ENCODE data around the gene SSTR5.

The SSTR5 gene

DNA sequence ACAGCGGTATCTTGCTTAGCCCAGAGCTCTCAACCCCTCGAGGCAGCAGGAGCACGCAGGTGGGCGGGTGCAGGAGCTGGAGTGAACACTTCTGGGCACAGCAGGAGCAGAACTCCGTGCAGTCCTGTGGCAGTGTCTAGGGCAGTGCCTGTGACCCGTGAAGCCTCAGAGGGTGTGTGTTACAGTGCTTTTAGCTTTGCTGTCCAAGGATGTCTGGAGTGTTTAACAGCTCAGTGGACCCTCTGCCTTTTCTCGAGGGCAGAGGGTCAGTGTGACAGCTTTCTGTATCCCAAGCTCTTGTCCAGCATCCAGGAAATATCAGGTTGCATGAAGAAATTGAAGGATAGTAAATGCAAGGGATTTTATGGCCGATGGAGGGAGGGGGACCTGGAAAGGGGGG, 16.4 kb upstream of the SSTR5 start:
- DNase-seq: no peak

DNA sequence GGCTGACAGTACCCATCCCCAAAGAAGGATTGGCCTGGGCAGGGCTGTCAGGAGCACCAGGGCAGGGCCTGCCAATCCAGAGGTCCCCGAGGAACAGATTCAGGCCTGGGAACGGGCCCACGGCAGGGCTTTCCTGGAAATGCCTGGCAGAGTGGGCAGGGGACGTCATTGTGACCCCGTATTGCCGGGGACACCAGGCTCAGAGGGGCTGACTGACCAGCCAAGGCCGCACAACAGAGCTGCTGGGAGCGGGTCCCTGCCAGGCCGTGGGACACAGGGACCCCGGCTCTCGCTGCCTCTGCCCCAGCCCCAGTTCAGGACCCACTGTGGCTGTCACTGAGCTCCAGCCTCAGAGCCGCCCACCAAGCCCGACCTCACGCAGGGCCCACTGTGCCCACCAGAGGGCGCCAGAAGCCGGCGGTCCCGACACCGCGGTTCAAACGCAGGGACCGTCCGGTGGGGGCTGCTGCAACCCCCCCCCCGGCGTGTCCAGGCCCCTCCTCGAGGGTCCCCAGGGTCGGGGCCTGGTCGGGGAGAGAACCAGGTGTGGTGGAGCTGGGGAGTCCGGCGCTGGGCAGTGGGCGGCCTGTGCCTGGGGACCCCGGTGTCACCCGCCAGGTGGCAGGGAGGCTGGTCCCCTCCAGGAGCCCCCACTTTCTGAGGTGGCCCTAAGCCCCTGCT, 15.2 kb upstream of the SSTR5 start:
- DNase-seq: peak; percentile 77

DNA sequence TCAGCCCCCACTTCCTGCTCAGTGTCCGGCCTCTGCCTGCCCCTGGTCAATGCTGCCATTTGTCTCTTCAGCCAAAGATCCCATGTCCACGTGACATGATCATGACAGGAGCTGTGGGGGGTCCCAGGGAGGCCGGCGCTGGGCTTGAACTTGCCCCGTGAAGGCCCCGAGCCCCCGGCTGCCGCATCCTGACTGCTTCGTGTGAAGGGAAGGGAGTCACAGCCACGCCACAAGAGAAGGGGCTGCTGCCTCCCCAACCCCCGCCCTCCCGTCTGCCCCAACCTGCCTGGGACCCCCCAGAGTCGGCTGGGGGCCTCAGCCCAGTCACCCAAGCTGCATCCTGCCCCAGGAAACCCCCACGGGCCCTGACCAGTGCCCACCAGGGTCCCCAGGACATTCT, 14.3 kb upstream of the SSTR5 start:
- DNase-seq: no peak

DNA sequence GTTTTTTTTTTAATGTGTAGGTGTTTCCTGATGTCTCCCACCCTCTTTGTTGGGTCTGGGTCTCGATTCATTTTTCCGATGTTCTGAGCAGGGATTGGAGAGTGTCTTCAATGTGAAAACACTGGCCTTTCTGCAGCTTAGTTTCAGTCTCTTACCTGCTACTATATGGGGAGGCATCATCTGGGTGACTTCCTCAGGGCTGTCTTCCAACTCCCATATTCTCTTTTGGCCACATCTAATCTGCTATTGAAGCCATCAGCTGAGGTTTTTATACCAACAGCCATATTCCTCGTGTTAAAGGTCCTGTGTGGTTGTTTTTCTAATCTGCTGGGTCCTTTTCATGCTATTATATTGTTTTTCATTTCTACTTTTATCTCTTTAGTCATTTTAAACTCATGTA, 13.2 kb upstream of the SSTR5 start:
- no peak for DNase-seq

DNA sequence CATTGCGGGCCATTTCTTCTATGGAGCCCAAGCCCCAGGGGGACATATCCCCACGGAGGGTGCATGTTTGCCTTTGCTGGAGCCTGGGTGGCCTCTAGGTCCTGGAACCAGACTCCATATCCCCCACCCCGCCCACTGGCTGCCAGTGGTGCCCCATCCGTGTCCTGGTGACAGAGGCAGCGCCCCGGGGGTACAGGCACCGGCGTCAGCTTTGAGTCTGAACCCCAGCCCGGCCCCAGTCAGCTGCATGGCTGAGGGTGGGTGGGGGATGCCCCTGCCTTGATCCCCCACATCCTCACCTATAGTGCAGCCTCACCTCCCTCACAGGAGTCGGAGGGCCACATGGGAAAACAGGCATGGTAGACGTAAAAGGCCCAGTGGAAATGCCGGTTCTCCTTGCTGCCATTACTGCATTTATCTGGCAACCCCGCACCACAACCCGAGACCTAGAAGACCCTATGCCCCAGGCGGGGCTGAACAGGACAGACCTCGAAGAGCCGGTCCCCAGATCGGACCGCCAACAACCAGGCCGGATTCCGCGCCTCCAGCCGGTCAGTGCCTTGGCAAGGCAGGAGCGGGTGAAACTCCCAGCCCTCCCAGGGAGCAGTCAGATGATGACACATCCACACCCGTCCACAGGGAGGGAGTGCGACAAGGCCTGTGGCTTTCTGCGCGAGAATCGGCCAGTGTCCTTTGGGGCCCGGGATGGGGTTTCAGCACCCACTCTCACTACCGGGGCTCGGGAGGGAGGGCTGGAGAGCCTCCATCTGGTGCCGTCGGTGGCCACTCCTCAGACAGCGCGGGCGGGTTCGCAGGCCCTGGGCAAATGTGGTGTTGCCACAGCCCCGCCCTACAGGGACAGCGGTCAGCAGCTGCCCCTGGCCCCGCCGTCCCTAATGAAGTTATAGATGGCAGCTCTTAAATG, 11.9 kb upstream of the SSTR5 start:
- DNase-seq: no peak

DNA sequence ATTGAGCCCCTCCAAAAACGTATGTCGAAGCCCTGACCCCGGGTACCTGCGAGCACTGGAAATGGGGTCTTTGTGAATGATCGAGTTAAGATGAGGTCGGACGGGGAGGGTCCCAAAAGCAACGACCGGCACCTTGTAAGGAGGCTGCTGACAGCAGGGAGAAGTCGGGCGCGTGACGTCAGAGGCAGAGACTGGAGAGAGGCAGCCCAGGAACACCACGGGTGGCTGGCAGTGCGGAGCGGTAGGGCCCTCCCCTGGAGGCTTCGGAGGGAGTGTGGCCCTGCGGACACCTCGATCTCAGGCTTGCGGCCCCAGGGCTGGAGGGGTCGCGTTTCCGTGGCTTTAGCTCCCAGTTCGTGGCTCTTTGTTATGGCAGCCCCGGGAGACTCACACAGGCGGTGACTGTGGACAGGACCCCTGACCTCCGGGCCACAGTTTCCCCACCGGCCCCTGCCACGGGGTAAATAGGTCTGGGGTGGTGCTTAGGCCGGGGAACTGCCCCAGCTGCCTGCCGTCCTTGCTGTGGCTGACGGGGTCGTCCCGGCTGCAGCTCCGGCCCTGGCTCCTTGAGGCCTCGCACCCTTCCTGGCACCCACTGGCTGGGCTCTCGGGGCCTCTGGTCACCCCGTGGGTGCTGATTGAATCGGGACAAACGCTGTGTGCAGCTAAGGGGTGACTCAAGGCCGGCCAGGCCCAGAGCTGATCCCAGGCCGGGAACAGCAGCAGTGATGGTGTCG, 10.6 kb upstream of the SSTR5 start:
- no peak for DNase-seq

DNA sequence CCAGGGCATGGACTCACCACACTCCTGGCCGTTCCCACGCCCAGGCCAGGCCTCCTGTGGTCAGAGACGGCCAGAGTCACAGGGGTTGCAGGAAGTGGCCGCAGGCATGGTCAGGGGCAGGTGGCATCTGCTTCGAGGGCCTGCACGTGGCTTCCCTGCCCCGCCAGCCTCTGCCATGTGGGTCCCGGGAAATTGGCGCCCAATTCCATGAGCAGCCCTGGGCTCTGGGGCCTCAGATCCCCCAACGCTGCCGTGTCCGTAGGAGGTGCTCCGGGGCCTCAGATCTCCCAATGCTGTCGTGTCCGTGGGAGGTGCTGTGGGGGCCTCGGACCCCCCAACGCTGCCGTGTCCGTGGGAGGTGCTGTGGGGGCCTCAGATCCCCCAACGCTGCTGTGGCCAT, 9.7 kb upstream of the SSTR5 start:
- DNase-seq: no peak

DNA sequence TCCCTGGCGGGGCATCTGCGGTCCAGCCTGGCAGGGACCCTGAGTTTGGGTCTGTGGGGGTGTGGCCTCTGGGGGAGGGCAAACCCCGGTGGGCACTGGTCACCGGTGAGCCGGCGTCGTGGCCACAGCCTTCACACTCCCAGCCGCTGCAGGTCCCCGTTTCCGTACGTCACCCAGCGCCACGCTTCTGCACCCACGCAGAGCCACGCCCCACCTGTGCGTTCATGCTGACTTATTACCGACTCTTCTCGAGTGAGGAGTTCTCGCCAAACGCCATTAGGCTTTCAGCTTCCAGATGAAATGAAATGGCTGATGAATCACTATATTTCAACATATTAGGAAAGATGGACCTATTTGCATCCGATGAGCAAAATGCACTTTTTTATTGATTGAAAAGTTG, 8.8 kb upstream of the SSTR5 start:
- no peak for DNase-seq

DNA sequence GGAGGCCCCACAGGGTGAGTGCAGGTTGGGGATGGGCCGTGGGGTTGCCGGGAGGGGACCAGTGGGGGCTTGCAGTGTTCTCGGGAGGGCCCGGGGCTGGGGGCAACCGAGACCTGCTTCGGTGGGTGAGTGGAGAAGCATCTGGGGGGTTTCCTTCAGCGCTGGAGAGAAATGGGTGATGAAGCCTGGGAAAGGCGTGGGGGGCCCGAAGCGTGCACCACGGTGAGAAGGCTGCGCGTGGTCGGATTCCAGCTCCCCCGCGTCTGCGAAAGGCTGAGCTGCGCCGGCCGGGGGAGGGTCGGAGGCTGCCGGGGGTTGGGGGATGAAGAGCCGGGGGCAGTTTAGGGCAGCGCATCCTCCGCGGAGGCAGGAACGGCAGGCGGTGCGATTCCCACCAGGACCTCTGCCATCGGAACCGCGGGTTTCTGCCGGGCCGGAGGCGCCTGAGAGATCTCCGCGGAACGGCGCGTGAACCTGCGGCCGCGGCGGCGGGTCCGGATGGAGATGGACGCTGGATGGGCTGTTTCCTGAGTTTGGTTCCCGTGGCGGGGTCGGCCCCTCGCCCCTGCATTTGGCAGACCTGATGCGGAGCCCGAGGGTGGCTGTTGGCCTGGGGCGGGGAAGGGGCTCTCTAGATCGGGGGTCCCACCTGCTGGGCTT, 6.9 kb upstream of the SSTR5 start:
- no peak for DNase-seq

DNA sequence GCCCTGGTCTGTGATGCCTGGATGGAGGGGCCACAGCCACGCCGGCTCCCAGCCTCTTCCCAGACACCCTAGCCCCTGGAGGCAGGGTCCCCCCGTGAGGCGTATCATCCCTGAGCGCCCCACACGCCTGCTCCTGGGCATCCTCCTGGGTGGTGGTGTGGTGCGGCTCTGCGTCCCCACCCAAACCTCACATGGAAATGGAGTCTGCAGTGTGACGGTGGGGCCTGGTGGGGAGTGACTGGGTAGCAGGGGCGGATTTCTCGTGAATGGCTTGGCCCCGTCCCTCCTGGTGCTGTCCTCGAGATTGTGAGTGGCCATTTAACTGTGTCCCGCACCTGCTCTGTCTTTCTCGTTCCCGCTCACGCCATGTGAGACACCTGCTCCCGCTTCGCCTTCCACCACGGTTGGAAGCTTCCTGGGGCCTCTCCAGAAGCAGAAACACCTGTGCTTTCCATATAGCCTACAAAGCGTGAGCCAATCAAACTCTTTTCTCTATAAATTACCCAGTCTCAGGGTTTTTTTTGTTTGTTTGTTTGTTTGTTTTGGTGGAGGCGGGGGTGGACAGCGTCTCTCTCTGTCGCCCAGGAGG, 5.9 kb upstream of the SSTR5 start:
- no peak for DNase-seq

DNA sequence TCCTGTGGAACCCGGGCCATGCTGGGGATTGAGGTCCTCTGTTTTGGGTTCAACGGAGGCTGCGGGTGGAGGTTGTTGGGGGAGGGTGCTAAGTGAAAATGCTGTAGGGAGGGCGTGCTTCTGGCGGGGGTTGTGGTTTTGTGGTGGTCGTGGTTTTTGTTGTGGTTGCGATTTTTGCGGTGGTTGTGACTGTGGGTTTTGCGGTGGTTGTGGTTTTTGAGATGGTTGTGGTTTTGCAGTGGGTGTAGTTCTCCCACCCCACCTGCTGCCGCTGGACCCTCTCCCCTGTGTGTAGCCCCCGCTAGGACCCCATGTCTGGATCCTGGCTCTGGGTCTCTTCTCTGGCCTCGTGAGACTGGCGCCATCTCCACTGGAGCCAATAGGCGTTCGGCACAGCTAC, 4.9 kb upstream of the SSTR5 start:
- DNase-seq: no peak

DNA sequence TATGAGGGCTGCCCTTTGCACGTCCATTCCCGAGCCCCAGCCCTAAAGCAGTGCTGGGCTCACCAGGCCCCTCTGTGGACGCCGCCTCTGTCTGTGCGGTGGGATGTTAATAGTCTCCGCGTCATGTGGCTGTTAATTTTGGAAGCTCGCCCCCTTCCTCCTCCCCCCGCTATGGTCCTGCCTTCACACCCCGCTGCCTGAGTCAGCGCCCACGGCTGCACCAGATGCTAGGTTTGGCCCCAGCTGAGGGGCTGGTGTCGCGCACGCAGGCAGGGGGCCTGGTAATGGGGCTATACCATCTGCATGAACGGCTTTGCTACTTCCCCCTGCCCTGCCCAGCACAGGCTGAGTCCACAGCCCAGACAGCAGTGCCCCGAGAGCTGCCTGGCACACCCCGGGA, 4.1 kb upstream of the SSTR5 start:
- no peak for DNase-seq

DNA sequence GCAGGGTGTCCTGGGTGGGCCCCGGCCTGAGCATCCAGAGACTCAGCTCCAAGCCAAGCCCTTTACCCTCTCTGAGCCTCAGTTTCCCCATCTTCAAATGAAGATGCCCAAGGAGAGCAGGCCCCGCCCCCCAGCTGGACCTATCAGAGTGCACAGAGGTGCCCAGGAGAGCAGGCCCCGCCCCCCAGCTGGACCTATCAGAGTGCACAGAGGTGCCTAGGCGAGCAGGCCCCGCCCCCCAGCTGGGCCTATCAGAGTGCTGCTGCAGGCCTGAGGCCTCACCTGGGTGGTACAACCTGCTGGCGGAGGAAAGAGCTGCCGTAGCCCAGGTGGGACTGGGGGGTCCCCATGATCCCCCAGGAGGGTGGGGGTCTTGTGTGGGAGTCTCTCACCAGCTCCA, 3.4 kb upstream of the SSTR5 start:
- peak; percentile 44 for DNase-seq

DNA sequence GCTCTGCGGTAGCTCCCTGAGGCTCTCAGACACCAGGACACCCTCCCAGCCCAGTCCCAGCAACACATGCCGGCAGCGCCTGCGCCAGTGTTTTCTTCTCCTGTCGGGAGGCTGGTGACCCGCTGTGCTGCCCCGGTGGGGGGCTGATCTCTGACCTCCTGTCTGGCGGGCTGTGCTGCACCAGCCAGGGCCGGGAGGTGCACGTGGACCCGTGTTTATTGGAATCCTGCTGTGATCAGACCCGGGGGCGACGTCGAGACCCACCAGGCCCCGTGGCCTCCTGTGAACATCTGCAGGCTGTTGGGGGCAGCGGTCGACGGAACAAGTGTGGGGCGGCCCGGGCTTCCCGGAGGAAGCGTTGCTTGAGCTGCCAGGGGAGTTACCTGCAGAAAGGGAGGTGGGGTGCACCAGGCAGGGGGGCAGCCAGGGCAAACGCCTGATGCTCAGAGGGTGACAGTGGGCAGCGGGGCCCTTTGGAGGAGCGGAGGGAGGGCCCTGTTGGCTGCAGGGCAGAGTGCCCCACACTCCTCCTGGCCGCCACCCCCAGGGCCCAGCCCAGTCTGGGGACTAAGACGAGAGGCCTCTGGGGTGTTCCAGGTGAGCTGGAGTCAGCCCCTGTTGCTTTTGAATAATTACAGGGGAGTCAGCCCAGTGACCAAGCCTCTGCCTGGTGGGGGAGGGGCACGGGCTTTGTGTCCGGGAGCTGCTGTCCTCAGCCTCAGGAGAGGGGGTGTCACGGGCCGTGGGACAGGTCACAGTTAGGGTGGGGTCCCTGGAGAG, 2.3 kb upstream of the SSTR5 start:
- DNase-seq: no peak

DNA sequence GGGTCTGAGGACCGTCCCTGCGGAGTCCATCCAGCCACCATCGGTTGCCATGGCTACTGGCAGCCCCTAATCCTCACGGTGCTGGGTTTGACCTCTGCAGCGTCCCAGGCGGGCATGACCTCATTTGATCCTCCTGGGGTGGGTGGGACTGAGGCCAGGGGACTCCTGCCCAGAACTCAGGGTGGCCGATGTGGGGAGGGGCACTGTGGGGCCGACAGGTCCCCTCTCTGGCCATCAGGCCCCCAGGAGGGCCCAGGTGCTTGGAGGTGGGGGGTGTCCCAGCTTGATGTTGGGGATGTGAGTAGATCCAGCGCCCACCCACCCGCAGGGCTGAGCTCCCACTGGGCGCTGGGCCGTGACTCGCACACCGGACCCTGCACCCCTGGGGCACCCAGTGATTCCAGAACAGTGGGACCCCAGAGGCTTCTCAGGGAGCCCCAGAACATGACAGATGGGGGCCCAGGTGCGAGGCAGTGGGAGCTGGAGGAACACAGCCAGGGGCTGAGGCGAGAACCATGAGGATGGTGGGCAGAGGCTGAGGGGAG, 1.6 kb upstream of the SSTR5 start:
- no peak for DNase-seq

DNA sequence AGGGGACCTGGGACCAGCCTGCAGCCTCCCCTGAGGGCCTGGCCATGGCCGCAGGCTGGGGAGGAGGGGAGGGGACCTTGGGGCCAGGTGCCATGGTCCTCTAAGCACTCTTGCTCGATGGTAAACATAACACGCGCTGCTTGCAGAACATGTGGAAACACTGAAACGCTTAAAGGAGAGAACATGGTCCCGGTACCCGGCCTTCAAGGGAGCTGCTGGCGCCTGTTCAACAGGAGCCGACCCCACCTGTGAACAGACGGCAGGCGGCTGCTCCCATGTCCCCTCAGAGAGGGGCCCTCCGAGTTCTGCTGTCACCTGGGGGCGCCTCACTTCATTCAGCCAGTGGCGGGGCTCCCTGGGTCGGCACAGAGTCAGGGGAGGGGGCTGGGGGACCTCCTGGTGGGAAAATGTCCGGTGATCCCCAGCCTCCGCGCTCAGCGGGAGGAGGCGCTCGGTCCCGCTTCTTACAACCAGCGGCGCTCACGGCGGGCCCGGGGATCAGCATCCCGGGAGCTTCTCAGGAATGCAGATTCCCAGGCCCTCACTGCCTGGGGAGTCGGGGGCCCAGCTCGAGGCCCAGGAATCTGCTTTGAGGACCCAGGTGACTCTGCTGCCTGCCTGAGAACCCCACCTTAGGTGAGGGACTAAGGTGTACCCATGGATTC, 854 bp upstream of the SSTR5 start:
- no peak for DNase-seq

DNA sequence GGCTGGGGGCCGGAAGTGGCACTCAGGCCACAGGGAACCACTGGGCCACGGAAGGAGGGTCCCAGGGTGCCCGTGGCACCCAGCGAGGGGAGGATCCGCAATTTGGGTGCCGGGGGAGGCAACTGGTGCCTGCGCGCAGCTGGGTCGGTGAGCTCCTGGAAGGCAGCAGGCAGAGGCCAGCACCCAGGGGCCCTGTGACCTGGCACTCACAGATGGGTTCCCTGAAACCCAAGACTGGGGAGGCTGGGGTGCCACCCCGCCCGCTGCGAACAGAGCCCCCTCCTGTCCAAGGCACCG, 663 bp downstream of the SSTR5 start:
- no peak for DNase-seq

DNA sequence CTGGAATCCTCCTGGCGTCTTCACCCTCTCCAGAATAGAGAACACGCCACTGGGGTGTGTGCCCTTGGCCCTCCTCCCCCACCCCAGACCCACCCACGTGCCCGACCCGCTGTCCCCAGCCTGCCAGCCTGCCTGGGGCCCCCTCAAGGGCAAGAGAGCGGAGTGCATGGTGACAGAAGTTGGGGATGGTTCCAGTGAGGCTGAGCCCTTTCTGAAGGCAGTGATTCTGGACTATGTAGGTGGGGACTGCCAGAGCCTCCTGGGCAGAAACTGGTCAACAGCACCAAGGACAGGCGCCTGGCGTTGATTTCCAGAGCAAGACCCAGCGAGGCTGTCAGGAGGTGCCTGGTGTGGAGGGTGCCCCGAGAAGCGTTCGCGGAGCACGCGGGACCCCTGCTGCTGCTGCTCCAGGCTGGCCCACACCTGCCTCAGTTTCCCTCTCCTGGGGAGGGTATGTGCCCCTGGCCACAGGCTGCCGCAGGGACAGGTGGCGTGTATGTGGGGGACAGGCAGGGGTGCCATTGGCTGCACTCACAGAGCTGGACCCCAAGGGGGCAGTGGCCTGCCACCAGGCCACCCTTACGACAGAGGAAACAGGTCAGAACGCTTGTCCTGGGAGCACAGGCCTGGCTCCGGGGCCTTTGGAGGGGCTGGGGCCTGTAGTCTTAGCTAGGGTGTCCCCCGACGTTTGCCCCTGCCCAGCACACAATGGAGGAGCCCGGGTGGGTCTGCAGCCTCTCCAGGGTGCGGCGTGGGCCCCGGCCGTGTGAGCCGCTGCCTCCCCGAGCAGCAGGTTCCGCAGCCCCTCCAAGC, 1.2 kb downstream of the SSTR5 start:
- DNase-seq: no peak

DNA sequence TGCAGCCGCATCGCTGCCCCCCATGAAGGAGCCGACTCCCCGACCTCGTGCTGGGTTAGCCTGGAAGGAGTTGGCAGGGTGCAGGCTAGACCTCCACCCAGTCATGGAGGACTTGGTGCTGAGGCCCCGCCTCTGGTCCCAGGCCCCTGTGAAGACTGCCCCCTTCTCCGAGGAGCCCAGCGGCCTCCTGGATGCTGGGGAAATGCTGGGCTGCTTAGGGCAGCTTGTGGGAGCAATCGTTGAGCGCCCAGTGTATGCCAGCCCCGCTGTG, 1.8 kb downstream of the SSTR5 start:
- DNase-seq: no peak

DNA sequence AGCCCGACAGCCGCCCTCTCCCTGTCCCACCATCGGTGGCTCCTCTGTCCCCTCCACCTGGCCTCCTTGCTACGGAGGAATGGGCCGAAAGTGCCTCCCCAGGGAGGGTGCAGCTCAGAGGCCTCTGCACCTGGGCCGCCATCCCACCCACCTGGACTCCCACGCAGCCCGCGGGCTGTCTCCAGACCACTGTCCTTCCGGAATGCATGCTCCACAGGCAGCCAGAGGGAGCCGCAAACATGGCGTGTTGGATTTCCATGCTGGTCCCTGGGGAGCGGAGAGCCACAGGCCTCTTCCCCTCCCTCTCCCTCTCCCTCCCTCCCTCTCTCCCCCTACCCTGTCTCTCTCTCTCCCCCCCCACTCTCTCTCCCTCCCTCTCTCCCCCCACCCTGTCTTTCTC, 3.0 kb downstream of the SSTR5 start:
- DNase-seq: no peak
